Measurements from ENCODE around the gene TIAL1. TPM values are rescaled to one million over a fixed set of nuclear protein-coding genes. Genes with fewer than 3 reads are reported as not detected.

Gene TIAL1
- total and polyA plus RNA-seq, 2 of the 13 experiments (the other 11 are each of a cell fraction or from before 2014, with no cell fraction given): 31.5 to 148 TPM

GRCh38 chr10:119630300-119630699, 33.5 kb upstream of the TIAL1 start:
- no peaks in the 10 kb centered on the region for H3K9me3 ChIP-seq (ENCODE audit: low read length)
- H3K27me3 ChIP-seq (ENCODE audit: control insufficient read depth in 1 of 2, insufficient read depth in 2 of 2, low read length in 2 of 2): no peaks in the 10 kb centered on the region
- FAIRE-seq (no peak), DNase-seq (ENCODE audit: low spot score) (no peak), ATAC-seq (no peak)
- no peaks in the 10 kb centered on the region for H3K36me3 ChIP-seq (replicated peaks in 1 of 2; ENCODE audit: control insufficient read depth in 1 of 2, insufficient read depth in 2 of 2, low read length in 2 of 2)
- in situ Hi-C loops (cut with HindIII; ENCODE audit: extremely low pct_ligation_motif_present, low pct_unique_long_range_greater_than_20kb): no loop called here
- TF ChIP-seq SNAPC2 (CRISPR knock-in tag; IDR thresholded peaks at IDR 0.05): no peak
- TF ChIP-seq ZSCAN12 (CRISPR knock-in tag; IDR thresholded peaks at IDR 0.05): no peak
- no peak for TF ChIP-seq ZNF256 (CRISPR knock-in tag; conservative IDR thresholded peaks at IDR 0.05)
- no peak for TF ChIP-seq HOXA5 (CRISPR knock-in tag; IDR thresholded peaks at IDR 0.05)
- no peak for TF ChIP-seq ZNF431 (CRISPR knock-in tag; IDR thresholded peaks at IDR 0.05; ENCODE audit: borderline replicate concordance, low read depth)
- no peak for TF ChIP-seq NFE2 (CRISPR knock-in tag; IDR thresholded peaks at IDR 0.05)
- no peak for TF ChIP-seq POGK (CRISPR knock-in tag; conservative IDR thresholded peaks at IDR 0.05)
- TF ChIP-seq ZNF724P (CRISPR knock-in tag; IDR thresholded peaks at IDR 0.05; ENCODE audit: borderline replicate concordance): no peak
- TF ChIP-seq ZNF639 (CRISPR knock-in tag; conservative IDR thresholded peaks at IDR 0.05): no peak
- no peak for TF ChIP-seq ZFP62 (CRISPR knock-in tag; IDR thresholded peaks at IDR 0.05)
- no peak for TF ChIP-seq ELF1 (CRISPR knock-in tag; IDR thresholded peaks at IDR 0.05)
- no peak for TF ChIP-seq ZNF660 (CRISPR knock-in tag; IDR thresholded peaks at IDR 0.05; ENCODE audit: borderline replicate concordance, low read depth)
- no peak for TF ChIP-seq ZNF557 (CRISPR knock-in tag; IDR thresholded peaks at IDR 0.05)
- H3K4me3 ChIP-seq (replicated peaks in 1 of 3; ENCODE audit: insufficient read depth in 1 of 3, low read depth in 2 of 3, low read length in 3 of 3): no peak overlapping the region
- no peak overlapping the region for H3K27ac ChIP-seq (ENCODE audit: extremely low read length, insufficient read depth, low read length)
- no TSS peak for BruUV-seq (replicated peaks)
- ChIA-PET POLR2A (no interaction called here), CTCF (ENCODE audit: low intra/inter-chr PET ratio, low total read pairs) (no interaction called here)
- H3K9ac ChIP-seq (ENCODE audit: insufficient read depth, low read depth, low read length): no peak overlapping the region
- no peak overlapping the region for H2AFZ ChIP-seq (ENCODE audit: low read length)
- peaks cover 19% of the 10 kb centered on the region for H3K4me1 ChIP-seq (ENCODE audit: insufficient read depth, low read length)
- intact Hi-C loops (cut with micrococcal nuclease; ENCODE audit: unreplicated experiment): no loop called here
- WGBS (ENCODE audit: low lambda C conversion rate): 44% methylated on average over 5 of the region's 5 CpGs
- H4K20me1 ChIP-seq (ENCODE audit: insufficient read depth, low read length): no peaks in the 10 kb centered on the region
- H3K4me2 ChIP-seq (ENCODE audit: low read depth, low read length): no peak overlapping the region
- H3K79me2 ChIP-seq (ENCODE audit: insufficient read depth, low read length): no peaks in the 10 kb centered on the region

All from HepG2 (cell line).